Measurements from ENCODE around the gene ATP6V0C.
"Not testable (repeated sequence)": the region's sequence is repeated elsewhere in the genome, so short reads cannot be mapped to it uniquely, and the experiment has no call there.

ATP6V0C gene

DNA sequence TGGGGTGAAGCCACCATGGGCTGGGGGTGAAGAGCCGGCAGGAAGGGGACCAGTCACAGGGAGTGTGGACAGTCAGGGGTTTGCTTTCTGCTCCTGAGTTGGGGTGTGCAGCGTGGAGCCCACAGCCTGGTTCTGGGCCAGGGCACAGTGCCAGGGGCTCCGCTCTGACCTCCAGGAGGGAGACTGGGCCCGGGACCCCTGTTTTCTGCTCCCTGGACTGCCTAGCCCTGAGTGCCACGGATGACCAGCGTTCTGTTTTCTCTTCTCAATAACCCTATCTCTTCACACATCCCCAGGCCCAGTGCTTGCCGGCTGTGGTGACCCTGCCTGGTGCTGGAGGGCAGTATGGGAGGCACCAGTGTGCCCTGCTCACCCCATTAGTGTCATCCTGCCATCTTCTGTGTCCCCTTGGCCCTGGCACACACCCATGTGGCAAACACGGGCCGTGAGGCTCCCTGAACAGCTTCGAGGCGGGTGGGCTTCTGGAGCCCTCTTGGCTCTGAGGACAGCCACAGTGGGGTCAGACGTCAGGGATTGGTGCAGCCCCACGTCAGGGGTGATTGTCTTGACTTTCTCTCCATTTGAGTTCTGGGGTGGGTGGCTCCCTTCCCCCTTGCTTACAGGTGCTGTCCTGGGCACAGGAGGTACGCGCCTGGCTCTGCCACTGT lies 16.3 kb downstream of the ATP6V0C start:
- peak; percentile 6 for DNase-seq

DNA sequence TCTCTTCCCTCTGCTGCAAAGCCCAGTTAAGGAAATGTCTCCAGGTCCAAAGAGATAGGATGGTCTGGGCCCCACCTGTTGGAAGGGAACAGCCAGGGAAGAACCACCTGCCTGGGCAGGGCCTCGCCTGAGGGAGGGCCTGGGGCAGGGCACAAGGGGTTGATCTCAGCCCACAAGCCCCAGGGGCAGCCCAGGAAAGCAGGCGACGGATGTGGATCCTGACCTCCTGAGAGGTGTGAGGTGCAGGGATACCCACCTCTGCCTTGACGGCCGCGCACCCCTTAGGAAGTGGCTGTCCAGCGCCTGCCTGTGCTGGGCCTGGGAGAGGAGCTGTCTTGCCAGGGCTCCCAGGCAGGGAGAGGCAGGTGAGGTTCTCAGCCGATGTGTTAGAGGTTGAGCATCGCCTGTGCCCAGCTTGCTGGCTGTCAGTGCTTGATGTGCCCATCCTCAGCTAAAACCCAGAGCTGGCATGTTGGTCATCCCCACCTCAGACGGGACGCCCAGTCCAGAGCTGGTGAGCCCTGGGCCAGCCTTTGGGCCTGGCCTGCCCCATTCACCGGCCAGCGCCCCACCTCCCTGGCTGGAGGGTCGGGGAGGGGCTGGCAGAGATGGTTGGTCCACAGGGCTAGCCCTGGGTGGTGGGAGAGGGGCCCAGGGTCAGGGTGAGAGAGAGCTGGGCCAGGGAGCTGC lies 17.0 kb downstream of the ATP6V0C start:
- peak; percentile 23 for DNase-seq

DNA sequence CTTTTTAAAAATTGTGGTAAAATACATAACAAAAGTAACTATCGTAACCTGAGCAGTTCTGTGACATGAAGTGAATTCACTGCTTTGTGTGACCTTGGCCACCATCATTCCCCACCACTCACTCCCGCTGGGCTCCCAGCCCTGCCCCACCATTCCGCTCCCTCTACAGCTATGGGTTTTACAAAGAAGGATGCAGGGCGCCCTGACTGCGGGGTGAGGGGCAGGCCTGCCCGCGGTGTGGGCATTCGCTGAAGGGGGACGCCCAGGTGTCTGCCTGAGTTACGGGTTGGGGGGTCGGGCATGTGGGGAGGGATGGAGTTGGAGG lies 17.6 kb downstream of the ATP6V0C start, which contains the start of gene CEMP1:
Gene CEMP1 (minus strand): TSS at position 38 of the 325 bp plus-strand sequence. CDS start 335 bp downstream, outside the sequence.
- peak; percentile 28 for DNase-seq

DNA sequence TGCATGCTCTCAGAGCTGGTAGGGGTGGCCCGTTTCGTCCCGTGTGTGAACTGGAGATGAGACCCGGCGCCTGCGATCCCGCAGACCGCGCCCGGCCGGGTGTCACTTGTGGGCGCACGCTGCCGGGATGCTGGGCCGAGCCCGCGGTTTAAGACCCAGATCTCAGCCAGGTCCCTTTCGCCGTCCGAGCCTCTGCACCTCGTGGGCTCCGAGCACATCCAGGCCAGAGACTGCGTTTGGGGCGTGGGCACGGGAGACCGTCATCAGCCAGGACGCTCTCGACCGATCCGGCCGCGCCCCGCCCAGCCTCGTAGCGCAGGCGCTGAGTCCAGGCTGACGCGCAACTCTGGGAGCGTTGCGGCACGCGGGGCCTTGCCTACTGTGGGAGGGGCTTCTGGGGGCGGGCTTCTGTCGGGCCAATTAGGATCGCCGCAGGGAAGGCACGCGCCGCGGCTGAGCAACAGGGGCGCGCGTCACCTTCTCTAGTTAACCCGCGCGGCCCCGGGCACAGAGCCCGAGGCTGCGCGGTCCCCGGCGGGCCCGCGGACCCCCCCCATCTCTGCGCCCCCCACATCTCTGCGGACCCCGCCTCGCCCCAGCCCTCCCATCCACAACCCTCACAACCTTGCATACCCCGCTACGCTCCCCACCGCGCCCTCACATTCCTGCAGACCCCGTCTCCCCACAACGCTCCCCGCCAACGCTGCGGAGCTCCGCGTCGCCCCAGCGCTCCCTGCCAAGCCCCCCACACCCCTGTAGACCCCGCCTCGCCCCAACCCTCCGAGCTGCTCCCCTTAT lies 18.1 kb downstream of the ATP6V0C start:
- DNase-seq, result peak; percentile 90

DNA sequence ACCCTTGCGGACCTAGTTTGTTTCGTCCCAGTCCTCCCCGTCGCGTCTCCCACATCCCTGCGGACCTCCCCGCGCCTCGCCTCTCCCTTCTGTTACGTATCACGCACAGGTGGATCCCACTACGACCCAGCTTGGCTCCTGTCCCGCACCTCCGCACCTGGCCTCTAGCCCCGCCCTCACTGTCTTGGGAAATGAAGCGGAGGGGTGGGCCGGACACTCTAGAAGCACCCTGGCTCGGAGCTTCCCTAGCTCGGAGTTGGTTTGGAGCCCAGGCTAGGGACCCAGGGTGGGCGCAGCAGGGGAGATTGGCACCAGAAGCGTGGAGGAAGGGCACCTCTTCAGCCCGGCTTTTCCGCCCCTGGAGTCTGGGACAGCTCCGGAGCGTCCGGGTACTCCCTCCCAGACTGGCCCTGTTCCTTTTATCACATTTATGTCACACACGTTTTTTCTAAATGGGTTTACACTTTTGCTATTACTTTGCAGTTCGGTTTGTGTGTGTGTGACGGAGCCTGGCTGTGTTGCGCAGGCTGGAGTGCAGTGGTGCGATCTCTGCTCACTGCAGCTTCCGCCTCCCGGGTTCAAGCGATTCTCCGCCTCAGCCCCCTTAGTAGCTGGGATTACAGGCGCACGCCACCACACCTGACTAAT lies 18.9 kb downstream of the ATP6V0C start:
- DNase-seq, result peak; percentile 41

GRCh38 chr16:2533142-2533755 lies 19.5 kb downstream of the ATP6V0C start:
- DNase-seq, result not testable (repeated sequence)

DNA sequence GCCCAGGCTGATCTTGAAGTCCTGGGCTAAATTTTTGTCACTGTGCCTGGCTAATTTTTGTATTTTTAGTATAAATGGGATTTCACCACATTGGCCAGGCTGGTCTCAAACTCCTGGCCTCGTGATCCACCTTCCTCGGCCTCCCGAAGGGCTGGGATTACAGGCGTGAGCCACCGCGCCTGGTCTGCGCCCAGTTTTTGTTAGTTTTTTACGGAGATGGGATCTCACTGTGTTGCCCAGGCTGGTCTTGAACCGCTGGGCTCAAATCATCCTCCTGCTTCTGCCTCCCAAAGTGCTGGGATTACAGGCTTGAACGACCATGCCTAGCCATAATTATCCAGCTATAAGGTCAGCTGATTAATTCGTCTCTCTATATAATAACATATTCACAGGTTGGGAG lies 20.2 kb downstream of the ATP6V0C start:
- DNase-seq, result no peak

DNA sequence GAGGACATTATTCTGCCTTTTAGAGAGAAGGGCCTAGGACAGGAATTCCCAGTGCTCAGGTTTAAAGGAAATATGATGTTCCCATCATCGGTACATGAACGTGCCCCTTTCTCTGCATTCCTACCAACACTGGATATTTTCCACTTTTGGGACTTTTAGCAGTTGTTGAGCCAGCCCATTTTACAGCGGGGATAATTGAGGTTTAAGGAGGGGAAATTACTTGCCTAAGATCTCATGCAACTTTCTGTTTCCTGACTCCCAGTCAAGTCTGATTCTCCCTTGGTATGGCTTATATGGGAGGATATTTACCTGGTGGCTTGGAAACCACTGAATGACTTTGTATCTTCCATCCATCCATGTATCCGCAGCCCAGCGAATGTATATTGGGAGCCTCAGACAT lies 20.6 kb downstream of the ATP6V0C start:
- not testable (repeated sequence) for DNase-seq

DNA sequence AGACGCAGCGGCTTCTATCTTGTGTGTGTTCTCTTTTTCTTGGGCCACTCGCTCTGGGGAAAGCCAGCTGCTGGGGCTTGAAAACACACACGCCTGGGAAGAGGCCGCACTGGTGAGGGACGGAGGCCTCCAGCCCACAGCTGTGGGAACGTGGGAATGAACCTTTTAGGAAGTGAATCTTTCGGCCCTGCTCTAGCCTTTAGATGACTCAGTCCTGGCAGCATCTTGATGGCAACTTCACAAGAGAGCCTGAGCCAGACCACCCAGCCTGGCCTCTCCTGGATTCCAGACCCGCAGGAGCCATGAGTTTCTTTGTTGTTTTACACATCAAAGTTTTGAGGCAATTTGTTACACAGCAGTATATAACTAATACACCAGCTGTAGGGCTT lies 21.9 kb downstream of the ATP6V0C start:
- DNase-seq, result no peak

DNA sequence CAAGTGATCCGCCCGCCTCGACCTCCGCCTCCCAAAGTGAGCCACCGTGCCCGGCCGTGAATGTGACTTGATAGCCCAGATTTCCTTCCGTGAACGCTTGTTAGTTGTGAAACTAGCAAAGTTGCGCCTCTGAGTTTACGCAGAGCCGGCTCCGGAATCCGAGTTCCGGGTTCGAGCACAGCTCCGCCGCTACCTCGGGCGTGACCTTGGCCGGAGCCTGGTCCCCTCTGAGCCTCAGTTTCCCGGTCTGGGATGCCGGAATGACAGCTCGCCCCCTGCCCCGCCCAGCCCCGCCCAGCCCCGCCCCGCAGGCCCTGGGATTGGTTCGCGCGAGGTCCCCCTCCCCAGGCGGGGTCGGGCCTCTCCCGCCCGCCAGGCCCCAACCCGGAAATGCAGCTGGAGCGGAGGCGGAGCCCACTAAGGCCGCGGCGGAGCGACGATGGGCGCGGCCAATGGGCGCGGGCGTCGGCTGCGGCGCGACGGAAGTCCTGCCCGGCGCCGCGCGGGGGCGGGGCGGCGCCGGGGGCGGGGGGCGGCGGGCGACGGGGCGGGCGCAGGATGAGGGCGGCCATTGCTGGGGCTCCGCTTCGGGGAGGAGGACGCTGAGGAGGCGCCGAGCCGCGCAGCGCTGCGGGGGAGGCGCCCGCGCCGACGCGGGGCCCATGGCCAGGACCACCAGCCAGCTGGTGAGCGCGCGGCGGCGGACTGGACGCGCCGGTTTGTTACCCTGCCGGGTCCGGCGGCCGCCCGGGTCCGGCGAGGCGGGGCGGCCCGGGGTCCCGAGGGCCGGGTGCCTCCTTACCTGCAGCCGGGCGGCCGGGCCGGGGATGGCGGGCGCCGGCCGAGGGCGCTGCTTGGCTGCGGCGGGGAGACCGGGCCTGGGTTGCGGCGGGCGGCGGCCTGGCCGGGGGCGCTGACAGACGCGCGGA lies 24.0 kb downstream of the ATP6V0C start, which contains the start of gene PDPK1:
Gene PDPK1 (plus strand): TSS at position 571 of the 929 bp plus-strand sequence. CDS start 92 bp downstream, at position 663.
- peak; percentile 83 for DNase-seq

DNA sequence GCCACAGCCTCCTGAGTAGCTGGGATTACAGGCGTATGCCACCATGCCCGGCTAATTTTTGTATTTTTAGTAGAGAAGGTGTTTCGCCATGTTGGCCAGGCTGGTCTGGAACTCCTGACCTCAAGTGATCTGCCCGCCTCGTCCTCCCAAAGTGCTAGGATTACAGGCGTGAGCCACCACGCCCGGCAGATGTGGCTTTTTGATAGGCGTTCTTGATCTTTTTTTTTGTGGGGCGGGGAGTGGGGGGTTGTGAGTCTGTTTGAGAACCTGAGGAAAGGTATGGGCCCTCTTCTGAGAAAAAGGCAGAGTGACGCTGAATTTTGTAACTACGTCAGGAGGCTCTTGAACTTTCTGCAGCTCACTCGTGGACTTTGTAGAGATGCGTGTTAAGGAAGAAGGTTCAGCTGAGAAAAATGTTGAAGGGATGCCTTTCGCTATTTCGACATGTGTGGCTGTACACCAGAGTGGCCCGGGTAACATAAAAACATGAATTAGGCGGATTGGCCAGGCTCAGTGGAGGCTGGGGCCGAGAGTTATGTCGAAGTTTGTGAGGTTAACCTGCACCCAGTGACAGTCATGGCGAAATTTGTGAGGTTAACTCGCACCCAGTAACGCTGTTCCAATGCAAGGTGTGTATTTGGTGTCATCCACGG lies 25.6 kb downstream of the ATP6V0C start:
- not testable (repeated sequence) for DNase-seq

- not testable (repeated sequence) for DNase-seq
Measured at GRCh38 chr16:2539845-2540458, 26.2 kb downstream of the ATP6V0C start.

DNA sequence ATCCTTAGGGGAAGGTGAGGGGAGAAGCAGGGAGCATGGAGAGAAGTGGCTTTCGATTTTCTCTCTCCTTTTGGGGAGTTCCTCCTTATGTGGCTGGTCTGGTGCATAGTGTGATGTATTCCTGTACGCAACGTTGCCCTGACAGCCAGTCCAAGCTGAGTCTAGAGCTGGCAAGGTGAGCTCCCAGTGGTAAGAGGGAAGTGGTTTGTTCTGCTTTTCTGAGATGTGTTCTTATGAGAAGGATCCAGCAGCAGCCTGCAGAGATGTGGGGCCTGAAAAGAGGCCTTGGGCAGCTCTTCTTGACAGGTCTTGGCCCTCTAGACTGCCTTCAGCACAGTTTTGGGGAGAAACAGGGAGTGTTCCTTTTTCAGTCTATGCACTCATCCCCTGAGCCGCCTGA lies 27.2 kb downstream of the ATP6V0C start:
- not testable (repeated sequence) for DNase-seq

- not testable (repeated sequence) for DNase-seq
Measured at GRCh38 chr16:2541409-2541808, 27.7 kb downstream of the ATP6V0C start.

- DNase-seq, result not testable (repeated sequence)
Measured at GRCh38 chr16:2543771-2544170, 30.0 kb downstream of the ATP6V0C start.

- DNase-seq, result not testable (repeated sequence)
Measured at GRCh38 chr16:2550283-2550878, 36.6 kb downstream of the ATP6V0C start.

DNA sequence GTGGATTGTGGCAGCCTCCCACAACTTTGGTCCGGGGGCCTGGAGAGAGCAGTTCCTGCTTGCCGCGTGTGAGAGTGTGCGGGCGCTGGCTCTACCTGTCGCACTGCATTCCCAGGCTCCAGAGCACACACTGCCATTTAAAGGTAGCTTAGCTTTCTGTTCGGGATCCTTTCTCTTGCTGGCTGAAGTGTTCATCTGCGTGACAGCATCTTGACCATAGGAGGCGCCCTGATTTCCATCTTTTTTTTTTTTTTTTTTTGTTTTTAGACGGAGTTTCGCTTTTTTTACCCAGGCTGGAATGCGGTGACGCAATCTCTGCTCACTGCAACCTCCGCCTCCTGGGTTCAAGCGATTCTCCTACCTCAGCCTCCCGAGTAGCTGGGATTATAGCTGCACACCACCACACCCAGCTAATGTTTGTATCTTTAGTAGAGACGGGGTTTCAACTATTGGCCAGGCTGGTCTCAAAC lies 37.7 kb downstream of the ATP6V0C start:
- not testable (repeated sequence) for DNase-seq

- not testable (repeated sequence) for DNase-seq
Measured at GRCh38 chr16:2554709-2555425, 41.1 kb downstream of the ATP6V0C start.

DNA sequence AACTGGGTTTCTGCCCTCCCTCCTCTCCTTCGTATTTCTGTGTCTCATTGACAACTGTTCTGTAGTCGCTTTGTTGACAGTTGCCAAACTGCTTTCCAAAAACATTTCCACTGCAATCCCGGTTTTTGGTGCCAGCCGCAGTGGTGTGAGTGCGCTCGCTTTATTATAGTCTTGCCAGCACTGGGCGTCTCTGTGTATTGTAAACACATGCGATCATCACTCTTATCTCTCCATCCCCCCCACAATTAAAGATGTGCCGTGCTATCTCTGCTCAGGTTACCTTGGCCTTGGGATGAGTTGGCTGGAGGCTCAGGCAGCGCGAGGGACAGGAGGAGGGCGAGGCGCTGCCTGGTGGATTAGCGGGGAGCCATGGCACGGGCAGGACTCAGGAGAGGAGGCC lies 43.4 kb downstream of the ATP6V0C start:
- not testable (repeated sequence) for DNase-seq
